OCI-LY1 (cell line): ENCODE data around the gene DEAF1.

Source experiments
- CTCF ChIP-seq: fragments of 200-600 bp; sonication (generic), shearing (Covaris generic); IDR thresholded peaks from 2 replicates; pipeline ENCODE4 v1.5.1; 2017; ENCODE audit warnings: mild to moderate bottlenecking, antibody characterized with exemption, low read length, moderate library complexity, mixed read lengths
- EZH2 ChIP-seq: fragments of 200-600 bp; sonication (generic), shearing (Covaris generic); IDR thresholded peaks from 2 replicates; pipeline ENCODE4 v1.8.0; 2017; ENCODE audit warnings: borderline replicate concordance, mixed run types, mild to moderate bottlenecking, antibody characterized with exemption, low read length, moderate library complexity, mixed read lengths

GRCh38 chr11:725624-726202 lies 30.7 kb upstream of the DEAF1 start:
- TF ChIP-seq CTCF (no peak), EZH2 (no peak)
